ENCODE results near the gene USP1.

Gene USP1

GRCh38 chr1:62457955-62458354 lies 21.1 kb downstream of the USP1 start:
- no peak for TF ChIP-seq CTCF (IDR thresholded peaks at IDR 0.05)

DNA sequence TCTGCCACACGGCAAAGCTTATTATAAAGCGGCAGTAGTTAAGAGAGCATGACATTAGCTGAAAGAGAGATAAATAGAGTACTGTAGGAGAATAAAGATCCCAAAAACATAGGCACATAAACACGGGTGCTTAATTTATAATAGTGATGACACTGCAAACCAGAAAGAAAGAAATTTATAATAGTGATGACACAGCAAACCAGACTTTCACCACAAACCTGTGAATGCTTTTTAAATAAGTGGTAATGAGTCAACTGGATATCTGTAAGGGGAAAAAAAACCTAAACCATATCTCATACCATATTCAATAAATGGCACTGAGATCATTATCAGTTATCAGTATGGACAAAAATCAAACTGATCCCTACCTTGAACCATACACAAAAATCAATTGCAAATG lies 25.5 kb downstream of the USP1 start:
- no peak for TF ChIP-seq CTCF (IDR thresholded peaks at IDR 0.05)

GRCh38 chr1:62467092-62467491 lies 30.2 kb downstream of the USP1 start:
- no peak for TF ChIP-seq CTCF (IDR thresholded peaks at IDR 0.05)

DNA sequence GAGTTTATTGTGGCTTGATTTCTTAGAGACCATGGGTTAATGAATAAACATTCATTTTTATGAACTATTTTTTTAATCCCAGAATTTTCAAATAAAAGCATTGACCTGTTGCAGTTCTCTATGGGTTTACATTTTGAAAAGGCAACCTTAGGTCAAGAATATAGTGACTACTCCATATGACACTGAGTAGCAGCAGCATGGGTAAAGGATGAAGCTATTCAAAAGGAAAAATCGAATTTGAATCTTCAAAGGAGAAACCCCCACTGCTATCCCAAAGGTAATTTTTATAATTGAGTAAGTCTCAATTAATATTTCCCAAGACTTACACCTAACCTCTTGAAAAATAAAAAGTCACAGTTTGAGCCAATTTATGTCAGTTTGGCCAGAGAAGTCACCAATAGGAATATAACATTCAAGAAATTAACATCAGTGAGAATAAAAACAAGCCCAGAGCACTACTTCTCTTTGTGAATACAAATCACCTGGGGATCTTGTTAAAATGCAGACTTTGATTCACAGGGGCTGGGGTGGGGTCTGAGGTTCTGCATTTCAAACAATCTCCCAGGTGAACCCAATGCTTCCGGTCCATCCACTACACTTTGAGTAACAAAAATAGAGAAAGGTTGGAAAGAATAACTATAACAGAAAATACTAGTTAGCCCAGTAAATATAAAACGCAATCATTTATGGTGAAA lies 39.8 kb downstream of the USP1 start:
- no peak for TF ChIP-seq CTCF (IDR thresholded peaks at IDR 0.05)

- no peak for TF ChIP-seq CTCF (IDR thresholded peaks at IDR 0.05)
Observed at GRCh38 chr1:62481681-62482080, 44.8 kb downstream of the USP1 start.

GRCh38 chr1:62484824-62485468 lies 48.1 kb downstream of the USP1 start:
- TF ChIP-seq CTCF (IDR thresholded peaks at IDR 0.05) = no peak

GRCh38 chr1:62487956-62488355 lies 51.1 kb downstream of the USP1 start:
- TF ChIP-seq CTCF (IDR thresholded peaks at IDR 0.05) = no peak

All from LNCAP (cell line).